CD14-positive monocyte (primary cell): Measurements from ENCODE around the gene MEOX2. TPM values are rescaled to one million over a fixed set of nuclear protein-coding genes. Genes with fewer than 3 reads are reported as not detected.

Experiments used
- DNase-seq, 3 donors: peaks; one replicate each; pipeline ENCODE4 v3.0.0-alpha.2; 2011 to 2022
- H2AFZ ChIP-seq: 2 replicates; pipeline ENCODE4 v1.6.0; 2012; ENCODE audit warnings: mild to moderate bottlenecking, low read depth, low read length, inconsistent platforms; ENCODE audit not compliant: insufficient read depth, poor library complexity, severe bottlenecking
- H3K27ac ChIP-seq, 2 donors: 1 replicate in 1 of 2; 2 replicates in 1 of 2; pipeline ENCODE4 v1.5.1; 2012 to 2013; ENCODE audit warnings: low read length in 2 of 2, control low read depth in 1 of 2, inconsistent platforms in 1 of 2, low read depth in 1 of 2, mild to moderate bottlenecking in 1 of 2
- H3K27me3 ChIP-seq, 2 donors: one replicate each; pipeline versions ENCODE4 v1.6.0 to v1.6.1; 2011 to 2013; ENCODE audit warnings: low read length in 2 of 2; ENCODE audit not compliant: control insufficient read depth in 2 of 2, insufficient read depth in 2 of 2
- H3K36me3 ChIP-seq, 2 donors: replicated peaks in 1 of 2; 1 replicate in 1 of 2; 2 replicates in 1 of 2; pipeline versions ENCODE4 v1.5.1 to v1.6.1; 2012 to 2013; ENCODE audit warnings: low read length in 2 of 2, control low read depth in 1 of 2, inconsistent platforms in 1 of 2, mild to moderate bottlenecking in 1 of 2; ENCODE audit not compliant: insufficient read depth in 2 of 2, control insufficient read depth in 1 of 2
- H3K4me1 ChIP-seq, 2 donors: 1 replicate in 1 of 2; 2 replicates in 1 of 2; pipeline versions ENCODE4 v1.5.1 to v1.6.1; 2012 to 2013; ENCODE audit warnings: low read length in 2 of 2, control low read depth in 1 of 2, inconsistent platforms in 1 of 2, mild to moderate bottlenecking in 1 of 2, moderate library complexity in 1 of 2; ENCODE audit not compliant: insufficient read depth in 2 of 2, control insufficient read depth in 1 of 2
- H3K4me2 ChIP-seq: replicated peaks from 2 replicates; pipeline ENCODE3; 2012; ENCODE audit warnings: low read length, moderate library complexity, mild to moderate bottlenecking; ENCODE audit not compliant: poor library complexity, severe bottlenecking; ENCODE audit errors: extremely low read depth
- H3K4me3 ChIP-seq, 3 experiments: fragments of 200-600 bp in 1 of 3; sonication (generic) in 1 of 3; replicated peaks in 1 of 3; 1 replicate in 2 of 3; 2 replicates in 1 of 3; pipeline ENCODE4 v1.5.1; 2011 to 2013; ENCODE audit warnings: low read length in 3 of 3, mild to moderate bottlenecking in 3 of 3, control low read depth in 2 of 3, low read depth in 2 of 3, inconsistent platforms in 1 of 3, moderate library complexity in 1 of 3
- H3K79me2 ChIP-seq: 2 replicates; pipeline ENCODE4 v1.6.0; 2012; ENCODE audit warnings: mild to moderate bottlenecking, control low read depth, inconsistent platforms, low read length, moderate library complexity; ENCODE audit not compliant: insufficient read depth
- H3K9ac ChIP-seq: 2 replicates; pipeline ENCODE4 v1.6.0; 2017; ENCODE audit warnings: low read length, mild to moderate bottlenecking; ENCODE audit not compliant: insufficient read depth, poor library complexity, severe bottlenecking
- H3K9me3 ChIP-seq, 2 donors: replicated peaks in 1 of 2; 1 replicate in 1 of 2; 2 replicates in 1 of 2; pipeline versions ENCODE4 v1.5.1 to v1.6.1; 2012 to 2013; ENCODE audit warnings: low read length in 2 of 2, control low read depth in 1 of 2; ENCODE audit not compliant: control insufficient read depth in 1 of 2, insufficient read depth in 1 of 2
- H4K20me1 ChIP-seq: 2 replicates; pipeline ENCODE4 v1.6.0; 2012; ENCODE audit warnings: mild to moderate bottlenecking, low read length, control low read depth, moderate library complexity; ENCODE audit not compliant: insufficient read depth
- H3K27ac Mint-ChIP-seq, 7 donors: one replicate each; pipeline ENCODE4 v1.8.0; 2020; ENCODE audit warnings: mild to moderate bottlenecking in 7 of 7, mixed read lengths in 7 of 7, moderate library complexity in 6 of 7, inconsistent platforms in 2 of 7
- H3K27me3 Mint-ChIP-seq, 3 donors: one replicate each; pipeline ENCODE4 v1.8.0; 2021 to 2022; ENCODE audit warnings: low read depth in 3 of 3, mild to moderate bottlenecking in 3 of 3, mixed read lengths in 3 of 3, moderate library complexity in 3 of 3, inconsistent platforms in 1 of 3
- H3K36me3 Mint-ChIP-seq, 2 donors: one replicate each; pipeline ENCODE4 v1.8.0; 2020; ENCODE audit warnings: mixed read lengths in 2 of 2, inconsistent platforms in 1 of 2, mild to moderate bottlenecking in 1 of 2
- H3K4me1 Mint-ChIP-seq: one replicate; pipeline ENCODE4 v1.8.0; 2020; ENCODE audit warnings: mild to moderate bottlenecking, mixed read lengths
- H3K4me3 Mint-ChIP-seq, 2 donors: one replicate each; pipeline ENCODE4 v1.8.0; 2020; ENCODE audit warnings: mild to moderate bottlenecking in 2 of 2, mixed read lengths in 2 of 2, moderate library complexity in 1 of 2
- H3K9me3 Mint-ChIP-seq, 7 donors: one replicate each; pipeline ENCODE4 v1.8.0; 2020 to 2022; ENCODE audit warnings: mixed read lengths in 7 of 7, mild to moderate bottlenecking in 6 of 7, moderate library complexity in 6 of 7, inconsistent platforms in 2 of 7
- WGBS: methylation state at CpG from one replicate; pipeline ENCODE4 v1.1.5; 2013; ENCODE audit warnings: missing lambda C conversion rate; ENCODE audit not compliant: insufficient coverage; 5-methylcytosine and 5-hydroxymethylcytosine counted together
- intact Hi-C, 2 donors: fragments of 100-400 bp; cut with micrococcal nuclease; formaldehyde crosslinking; loops; one replicate each; pipeline versions ENCODE4 v1.15.0 to v1.15.1; 2023
- polyA plus RNA-seq, 3 donors: library from polyadenylated mRNA; depleted of rRNA in 1 of 3; unstranded in 2 of 3; stranded (reverse) in 1 of 3; fragments of 300-500 nt in 2 of 3; fragments of >200 nt in 1 of 3; fragmentation: Illumina TruSeq in 2 of 3; gene quantifications; 1 replicate in 2 of 3; 2 replicates in 1 of 3; pipeline ENCODE4 v1.2.3, GENCODE V29; 2012 to 2021
- TF ChIP-seq, protein P1 (sequence below): fragments of 200-600 bp; IDR thresholded peaks from one replicate; pipeline ENCODE4 v1.8.0; 2022; ENCODE audit warnings: antibody characterized with exemption, mild to moderate bottlenecking

Gene MEOX2
- polyA plus RNA-seq, 3 donors, result not detected

DNA sequence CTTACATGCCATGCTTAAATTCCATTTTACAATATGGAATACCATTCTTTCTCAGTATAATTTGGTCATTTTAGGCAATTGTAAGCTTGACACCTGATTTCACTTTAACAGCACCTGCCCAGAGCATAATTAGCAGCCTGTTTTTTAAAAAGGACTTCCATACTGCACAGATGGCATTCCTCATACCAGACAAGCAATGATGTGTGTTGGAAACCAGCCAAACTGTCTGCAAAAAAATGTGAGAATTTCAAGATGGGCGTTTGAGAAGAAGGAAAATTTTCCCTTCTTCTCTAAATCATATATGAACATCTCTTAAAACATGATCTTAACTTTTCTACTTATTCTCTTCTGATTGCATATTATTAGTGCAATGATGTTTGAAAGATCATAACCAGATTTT, 84.2 kb downstream of the MEOX2 start:
- Mint-ChIP-seq H3K27ac (no peak overlapping the region), H3K9me3 (peaks cover 0 to 17% (median 9%) of the 10 kb centered on the region in 7 donors), H3K4me1 (no peaks in the 10 kb centered on the region), H3K27me3 (peaks cover 0 to 3% (median 0%) of the 10 kb centered on the region in 3 donors), H3K36me3 (no peaks in the 10 kb centered on the region), H3K4me3 (no peak overlapping the region)
- TF ChIP-seq, protein P1, sequence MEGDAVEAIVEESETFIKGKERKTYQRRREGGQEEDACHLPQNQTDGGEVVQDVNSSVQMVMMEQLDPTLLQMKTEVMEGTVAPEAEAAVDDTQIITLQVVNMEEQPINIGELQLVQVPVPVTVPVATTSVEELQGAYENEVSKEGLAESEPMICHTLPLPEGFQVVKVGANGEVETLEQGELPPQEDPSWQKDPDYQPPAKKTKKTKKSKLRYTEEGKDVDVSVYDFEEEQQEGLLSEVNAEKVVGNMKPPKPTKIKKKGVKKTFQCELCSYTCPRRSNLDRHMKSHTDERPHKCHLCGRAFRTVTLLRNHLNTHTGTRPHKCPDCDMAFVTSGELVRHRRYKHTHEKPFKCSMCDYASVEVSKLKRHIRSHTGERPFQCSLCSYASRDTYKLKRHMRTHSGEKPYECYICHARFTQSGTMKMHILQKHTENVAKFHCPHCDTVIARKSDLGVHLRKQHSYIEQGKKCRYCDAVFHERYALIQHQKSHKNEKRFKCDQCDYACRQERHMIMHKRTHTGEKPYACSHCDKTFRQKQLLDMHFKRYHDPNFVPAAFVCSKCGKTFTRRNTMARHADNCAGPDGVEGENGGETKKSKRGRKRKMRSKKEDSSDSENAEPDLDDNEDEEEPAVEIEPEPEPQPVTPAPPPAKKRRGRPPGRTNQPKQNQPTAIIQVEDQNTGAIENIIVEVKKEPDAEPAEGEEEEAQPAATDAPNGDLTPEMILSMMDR, result no peak
- no CpG with 5 or more reads among the region's 1 CpG for WGBS
- Histone ChIP-seq H3K9me3 (peaks cover 17 to 19% of the 10 kb centered on the region in 2 donors), H3K4me3 (no peak overlapping the region), H4K20me1 (no peaks in the 10 kb centered on the region), H3K36me3 (no peaks in the 10 kb centered on the region), H3K9ac (no peak overlapping the region), H3K27ac (no peak overlapping the region), H3K4me2 (no peak overlapping the region), H3K79me2 (no peaks in the 10 kb centered on the region), H3K27me3 (no peaks in the 10 kb centered on the region), H2AFZ (no peak overlapping the region), H3K4me1 (no peaks in the 10 kb centered on the region)
- intact Hi-C loops, result no loop called here
- no peak for DNase-seq

DNA sequence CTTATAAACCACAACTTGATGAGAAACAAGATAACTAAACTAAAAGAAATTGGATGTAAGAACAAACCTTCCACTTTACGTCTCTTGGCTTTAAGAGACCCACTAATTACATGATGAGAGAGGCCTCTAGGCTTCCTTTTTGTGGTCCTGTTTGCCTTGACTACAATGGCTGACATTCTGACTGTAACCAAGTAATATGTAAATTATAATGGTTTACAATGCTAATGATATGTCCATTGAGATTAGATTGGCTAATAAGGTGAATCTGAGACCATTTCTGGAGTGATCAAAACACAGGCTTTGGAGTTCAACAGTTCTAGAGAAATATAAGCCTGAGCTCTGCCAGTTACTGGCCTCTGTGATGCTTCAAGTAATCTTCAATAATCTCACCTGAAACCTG, 85.3 kb downstream of the MEOX2 start:
- TF ChIP-seq, protein P1, result no peak
- H3K9me3 Mint-ChIP-seq, result peaks cover 0 to 17% (median 9%) of the 10 kb centered on the region in 7 donors
- Histone ChIP-seq H2AFZ (no peak overlapping the region), H3K4me2 (no peak overlapping the region), H3K27ac (no peak overlapping the region), H3K36me3 (no peaks in the 10 kb centered on the region), H3K4me1 (no peaks in the 10 kb centered on the region), H3K9me3 (peaks cover 17 to 19% of the 10 kb centered on the region in 2 donors), H3K4me3 (no peak overlapping the region), H4K20me1 (no peaks in the 10 kb centered on the region), H3K79me2 (no peaks in the 10 kb centered on the region), H3K9ac (no peak overlapping the region), H3K27me3 (no peaks in the 10 kb centered on the region)
- peaks cover 0 to 3% (median 0%) of the 10 kb centered on the region in 3 donors for H3K27me3 Mint-ChIP-seq
- intact Hi-C loops, result no loop called here
- no CpG with 5 or more reads among the region's 1 CpG for WGBS
- no peaks in the 10 kb centered on the region for H3K4me1 Mint-ChIP-seq
- no peaks in the 10 kb centered on the region for H3K36me3 Mint-ChIP-seq
- DNase-seq, result no peak
- H3K27ac Mint-ChIP-seq, result no peak overlapping the region
- H3K4me3 Mint-ChIP-seq, result no peak overlapping the region
